Measurements from ENCODE around the gene SSNA1.

DNA sequence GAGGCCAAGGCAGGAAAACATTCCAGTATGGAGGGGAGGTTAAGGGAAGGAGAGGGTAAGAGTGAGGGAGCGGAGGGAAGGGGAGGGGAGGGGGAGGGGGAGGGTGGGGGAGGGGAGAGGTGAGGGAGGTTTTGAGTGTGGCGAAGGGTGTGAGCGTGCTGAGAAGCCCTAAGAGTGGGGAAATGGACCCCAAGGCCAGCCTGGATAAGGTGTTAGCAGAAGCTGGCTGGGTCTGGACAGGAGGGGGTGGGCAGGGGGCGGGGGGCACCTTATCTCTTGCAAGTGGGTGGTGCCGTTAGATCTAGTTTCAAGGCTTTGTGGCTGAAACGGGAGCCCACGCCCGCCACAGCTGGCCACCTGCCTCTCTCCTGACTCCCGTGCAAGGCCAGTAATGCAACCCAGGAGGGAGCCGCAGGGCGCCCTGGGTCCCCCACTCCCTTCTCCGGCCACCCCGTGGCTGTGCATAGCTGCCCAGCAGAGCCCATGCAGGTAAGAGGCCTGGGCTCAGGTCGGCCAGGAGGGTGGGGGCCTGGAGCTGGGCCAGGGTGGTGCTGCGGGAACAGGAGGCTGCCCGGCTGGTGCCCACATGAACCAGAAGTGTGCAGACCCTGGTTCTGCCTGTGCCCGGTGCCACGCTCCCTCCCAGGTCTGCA is 39.5 kb downstream of the SSNA1 start:
- TF ChIP-seq, protein P1, sequence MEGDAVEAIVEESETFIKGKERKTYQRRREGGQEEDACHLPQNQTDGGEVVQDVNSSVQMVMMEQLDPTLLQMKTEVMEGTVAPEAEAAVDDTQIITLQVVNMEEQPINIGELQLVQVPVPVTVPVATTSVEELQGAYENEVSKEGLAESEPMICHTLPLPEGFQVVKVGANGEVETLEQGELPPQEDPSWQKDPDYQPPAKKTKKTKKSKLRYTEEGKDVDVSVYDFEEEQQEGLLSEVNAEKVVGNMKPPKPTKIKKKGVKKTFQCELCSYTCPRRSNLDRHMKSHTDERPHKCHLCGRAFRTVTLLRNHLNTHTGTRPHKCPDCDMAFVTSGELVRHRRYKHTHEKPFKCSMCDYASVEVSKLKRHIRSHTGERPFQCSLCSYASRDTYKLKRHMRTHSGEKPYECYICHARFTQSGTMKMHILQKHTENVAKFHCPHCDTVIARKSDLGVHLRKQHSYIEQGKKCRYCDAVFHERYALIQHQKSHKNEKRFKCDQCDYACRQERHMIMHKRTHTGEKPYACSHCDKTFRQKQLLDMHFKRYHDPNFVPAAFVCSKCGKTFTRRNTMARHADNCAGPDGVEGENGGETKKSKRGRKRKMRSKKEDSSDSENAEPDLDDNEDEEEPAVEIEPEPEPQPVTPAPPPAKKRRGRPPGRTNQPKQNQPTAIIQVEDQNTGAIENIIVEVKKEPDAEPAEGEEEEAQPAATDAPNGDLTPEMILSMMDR (IDR thresholded peaks at IDR 0.05): peak; percentile 1
- no peak for TF ChIP-seq EZH2 (IDR thresholded peaks at IDR 0.05; ENCODE audit: borderline replicate concordance, insufficient read depth, low read depth, low read length, poor library complexity, severe bottlenecking)
